GM18502 (cell line): ENCODE results near the gene EPHA10.
A peak's percentile ranks its signal among the peaks of the same experiment; 100 is the strongest.
"Not testable (repeated sequence)": the region's sequence is repeated elsewhere in the genome, so short reads cannot be mapped to it uniquely, and the experiment has no call there.

Experiments used
- ATAC-seq: cut with Tn5 transposase; IDR thresholded peaks from one replicate; pipeline ENCODE4 v1.9.1; 2021; ENCODE audit warnings: mild to moderate bottlenecking; ENCODE audit not compliant: unreplicated experiment, poor library complexity

Gene EPHA10

DNA sequence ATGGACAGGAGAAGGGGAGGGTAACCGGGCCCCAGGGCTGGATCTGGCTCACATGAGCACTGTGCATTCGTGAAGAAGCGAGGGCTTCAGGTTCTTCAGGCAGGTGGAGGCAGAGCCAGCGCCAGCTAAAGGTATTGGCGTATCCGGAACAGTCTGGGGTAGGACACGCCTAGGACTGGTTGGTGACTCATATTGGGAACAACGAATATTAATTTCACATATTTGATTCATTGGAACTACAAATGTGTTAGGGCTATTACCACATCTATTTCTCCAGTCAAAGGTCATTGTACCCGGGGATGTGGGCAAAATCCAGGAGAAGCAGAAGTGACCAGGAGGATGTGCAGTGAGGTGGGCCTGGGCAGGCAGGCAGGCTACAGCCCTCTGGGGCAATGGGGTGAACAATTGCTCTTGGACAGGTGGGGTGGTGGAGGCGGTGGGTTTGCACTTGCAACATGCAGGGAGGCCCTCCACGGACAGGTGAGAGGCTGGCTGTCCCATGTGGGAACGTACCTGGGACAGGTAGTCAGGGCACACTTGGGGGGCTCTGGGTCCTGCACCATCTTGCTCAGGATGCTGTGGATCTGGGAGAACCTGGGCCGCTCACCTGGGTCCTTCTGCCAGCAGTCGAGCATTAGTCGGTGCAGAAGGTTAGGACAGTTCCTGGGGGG lies 45.9 kb downstream of the EPHA10 start:
- no peak for ATAC-seq

DNA sequence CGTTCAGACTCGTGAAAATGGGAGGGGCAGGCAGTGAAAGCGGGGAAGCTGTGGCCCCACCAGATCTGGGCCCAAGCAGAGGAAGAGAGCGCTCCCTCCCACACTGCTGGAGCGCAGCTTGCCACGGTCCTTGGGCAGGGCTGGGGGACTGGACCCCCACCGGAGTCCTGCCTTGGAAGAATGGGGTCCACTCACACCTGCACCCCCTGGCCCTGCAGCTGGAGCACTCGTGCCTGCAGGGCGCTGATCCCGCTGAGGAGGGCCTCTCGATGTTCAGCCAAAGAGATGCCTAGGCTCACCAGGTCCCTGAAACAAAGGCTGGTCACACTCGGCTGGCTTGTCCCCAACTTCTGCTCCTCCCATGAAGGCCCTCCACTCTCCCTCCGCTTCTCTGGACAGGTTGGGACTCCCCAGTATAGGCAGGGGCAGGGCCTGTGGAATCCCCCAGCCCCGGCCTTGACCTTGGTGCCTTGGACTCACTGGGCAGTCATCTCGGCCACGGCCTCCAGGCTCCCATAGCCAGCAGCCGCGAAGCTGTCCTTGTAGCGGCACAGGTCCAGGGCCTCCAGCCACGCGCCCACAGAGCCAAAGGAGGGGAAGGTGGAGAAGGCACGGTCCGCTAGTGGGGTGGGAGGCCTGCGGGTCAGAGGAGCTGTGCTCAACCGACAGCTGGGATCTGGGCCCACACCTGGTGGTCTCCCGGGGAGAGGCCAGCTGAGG lies 46.6 kb downstream of the EPHA10 start:
- no peak for ATAC-seq

DNA sequence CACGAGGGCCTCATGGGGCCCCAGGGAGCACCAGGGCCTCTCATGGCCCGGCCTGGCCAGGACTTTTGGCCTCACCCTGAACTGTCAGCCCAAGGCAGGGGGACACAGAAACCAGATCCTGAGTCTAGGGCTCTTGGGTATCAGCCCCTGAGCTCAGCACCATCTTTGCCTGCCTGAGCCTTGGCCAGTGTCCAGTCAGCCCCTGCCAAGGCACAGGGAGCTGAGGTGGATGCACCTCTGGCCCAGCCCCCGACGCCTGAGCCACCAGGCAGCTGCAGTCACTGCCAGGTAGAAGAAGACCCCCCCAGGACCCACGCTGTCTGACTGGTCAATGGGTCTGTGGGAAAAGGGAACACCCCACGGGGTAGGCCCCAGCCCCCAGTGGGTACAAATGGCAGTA lies 47.3 kb downstream of the EPHA10 start:
- no peak for ATAC-seq

DNA sequence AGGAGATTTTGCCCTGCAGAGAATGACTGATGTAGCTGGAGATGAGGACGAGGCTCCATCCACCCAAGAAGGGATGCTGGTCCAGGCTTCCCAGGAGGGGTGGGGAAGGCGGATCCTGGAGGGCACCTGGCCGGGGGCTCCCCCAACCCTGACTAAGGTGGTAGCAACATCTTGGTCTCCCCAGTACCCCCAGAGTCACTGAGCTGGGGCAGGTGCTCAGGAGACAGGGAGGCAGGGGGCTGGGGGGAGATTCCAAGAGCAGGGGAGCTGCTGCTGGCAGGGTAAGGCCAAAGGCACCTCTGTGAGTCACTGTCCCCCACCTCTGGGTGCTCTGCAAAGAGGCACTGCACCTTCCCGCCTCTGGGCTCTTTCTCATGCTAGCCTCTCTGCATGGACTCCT lies 48.6 kb downstream of the EPHA10 start:
- ATAC-seq: no peak

DNA sequence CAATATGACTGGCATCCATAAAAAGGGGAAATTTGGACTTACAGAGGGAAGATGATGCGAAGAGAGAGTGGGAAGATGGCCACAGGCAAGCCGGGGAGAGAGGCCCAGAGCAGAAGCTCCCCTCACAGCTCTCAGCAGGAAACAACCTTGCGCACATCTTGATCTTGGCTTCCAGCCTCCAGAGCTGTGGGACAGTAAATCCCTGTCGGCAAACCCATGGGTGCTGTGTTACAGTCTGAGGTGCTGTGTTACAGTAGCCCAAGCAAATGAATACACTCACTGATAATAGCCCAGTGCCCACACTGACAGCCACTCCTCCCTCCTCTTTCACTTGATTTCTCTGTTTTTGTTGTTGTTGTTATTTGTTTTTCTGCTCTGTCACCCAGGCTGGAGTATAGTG lies 50.2 kb downstream of the EPHA10 start:
- no peak for ATAC-seq

DNA sequence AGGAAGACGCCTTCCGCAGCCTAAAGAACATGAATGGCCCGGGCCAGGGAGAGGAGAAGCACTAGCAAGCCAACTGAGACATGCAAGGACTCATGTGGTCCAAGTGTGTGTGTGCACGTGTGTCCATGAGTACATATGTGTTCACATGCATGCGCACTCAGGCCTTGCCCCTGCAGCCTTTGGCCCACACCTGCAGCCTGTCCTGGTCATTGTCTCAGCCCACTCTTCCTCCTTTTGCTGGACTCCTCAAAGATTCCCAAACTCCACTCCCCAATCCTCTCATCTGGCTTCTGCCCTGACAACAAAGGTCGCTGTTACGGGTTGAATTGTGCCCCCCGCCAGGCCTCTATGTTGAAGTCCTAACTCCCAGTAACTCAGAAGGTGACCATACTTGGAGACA lies 50.7 kb downstream of the EPHA10 start:
- no peak for ATAC-seq

DNA sequence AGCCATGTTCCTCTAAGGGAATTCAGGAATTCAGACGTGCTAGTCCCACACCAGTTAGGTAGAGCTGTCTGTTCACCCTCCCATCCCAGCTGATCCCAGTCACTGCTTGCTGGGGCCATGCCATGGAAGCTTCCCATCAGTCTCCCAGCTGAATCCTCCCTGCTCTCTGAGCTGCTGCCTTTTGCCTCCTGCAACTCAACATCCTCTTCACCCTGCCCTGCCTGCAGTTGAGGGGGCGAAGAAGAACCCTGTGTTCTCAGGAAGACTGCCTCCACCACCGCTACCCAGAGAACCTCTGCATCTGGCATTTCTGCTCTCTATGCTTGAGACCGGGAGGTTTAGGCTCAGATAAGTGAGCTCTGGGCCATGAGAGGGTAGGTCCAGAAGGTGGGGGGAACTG lies 56.4 kb downstream of the EPHA10 start:
- no peak for ATAC-seq

DNA sequence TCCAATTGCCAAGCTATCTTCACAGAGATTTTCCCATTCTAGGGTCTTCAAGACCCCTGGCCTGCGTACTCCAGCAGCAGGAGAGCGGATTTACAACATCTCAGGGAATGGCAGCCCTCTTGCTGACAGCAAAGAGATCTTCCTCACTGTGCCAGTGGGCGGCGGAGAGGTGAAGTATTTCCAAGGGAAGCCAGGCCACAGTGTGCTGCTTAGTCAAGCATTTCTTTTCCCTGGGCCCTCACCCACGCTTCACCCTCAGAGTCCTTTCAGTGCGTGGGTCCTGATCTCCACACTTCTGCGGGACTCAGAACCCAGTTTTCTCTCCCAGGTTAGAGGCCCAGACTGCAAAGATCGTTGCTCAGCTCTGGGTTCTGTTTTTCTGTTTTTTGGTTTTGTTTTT lies 59.5 kb downstream of the EPHA10 start:
- ATAC-seq: no peak

DNA sequence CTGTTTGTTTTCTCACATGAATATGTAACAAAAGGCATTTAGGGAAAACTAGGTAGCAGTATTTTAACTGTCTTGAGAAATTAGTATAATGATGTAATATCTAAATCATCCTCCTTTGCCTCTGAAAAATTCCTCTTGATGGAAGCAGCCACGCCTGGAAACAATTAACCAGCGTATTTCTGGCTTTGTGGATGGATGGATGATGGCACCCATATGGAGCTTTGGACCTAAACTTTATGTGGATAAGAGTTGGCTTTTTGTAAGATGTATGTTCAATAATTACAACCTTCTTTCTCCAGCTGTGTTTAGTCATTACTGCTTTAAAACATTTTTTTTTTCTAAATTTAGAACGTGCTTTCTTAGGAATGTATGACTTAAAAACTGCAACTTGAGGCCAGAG lies 60.0 kb downstream of the EPHA10 start:
- no peak for ATAC-seq

DNA sequence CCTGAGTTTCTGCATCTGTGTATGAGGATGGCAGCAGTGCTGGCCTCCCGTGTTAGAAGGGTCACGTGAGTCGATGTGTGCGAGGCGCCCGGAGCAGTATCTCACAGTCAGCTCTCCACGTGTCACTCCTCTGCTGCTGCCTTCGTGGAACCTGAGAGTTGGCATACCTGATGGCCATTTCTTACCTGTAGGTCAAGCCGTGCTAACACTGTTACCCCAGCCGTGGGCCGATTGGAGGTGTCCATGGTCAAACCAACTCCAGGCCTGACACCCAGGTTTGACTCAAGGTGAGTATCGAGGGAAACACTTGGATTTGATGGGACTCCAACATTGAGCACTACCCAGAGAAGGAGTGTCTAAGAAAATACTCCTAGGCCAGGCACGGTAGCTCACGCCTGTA lies 61.9 kb downstream of the EPHA10 start:
- no peak for ATAC-seq

DNA sequence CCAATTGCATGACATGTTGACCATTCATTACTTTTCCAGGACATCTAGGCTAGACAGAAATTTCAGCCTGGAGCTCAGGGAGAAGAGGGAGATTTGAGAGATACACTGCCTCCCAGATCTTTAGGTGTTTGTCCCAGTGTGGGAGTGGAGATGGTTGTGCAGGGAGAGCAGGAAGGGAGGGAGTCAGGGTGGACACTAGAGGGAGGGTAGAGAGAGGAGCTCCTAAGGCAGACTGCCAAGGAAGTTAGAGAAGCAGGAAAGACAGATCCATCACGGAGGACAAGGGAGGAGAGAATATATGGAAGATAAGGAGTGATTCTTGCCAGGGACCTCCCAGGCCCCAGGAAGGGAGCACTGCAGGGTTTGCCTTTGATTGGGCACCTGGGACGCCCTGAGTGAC lies 63.9 kb downstream of the EPHA10 start:
- no peak for ATAC-seq

DNA sequence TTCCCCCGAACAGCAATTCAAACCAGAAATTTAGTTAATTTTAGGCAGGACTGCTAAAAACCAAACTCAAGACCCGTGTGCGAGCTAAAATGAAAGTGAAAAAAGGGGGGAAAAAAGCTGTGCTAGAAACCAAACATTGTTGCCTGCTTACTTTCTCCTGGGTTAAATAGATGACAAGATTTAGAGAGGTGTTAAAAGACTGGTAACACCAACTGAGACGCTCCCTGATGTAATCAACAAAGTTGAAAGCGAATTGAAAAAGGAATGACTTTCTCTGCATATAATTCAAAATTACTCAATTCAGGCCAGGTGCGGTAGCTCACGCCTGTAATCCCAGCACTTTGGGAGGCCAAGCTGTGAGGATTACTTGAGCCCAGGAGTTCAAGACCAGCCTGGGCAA lies 65.8 kb downstream of the EPHA10 start:
- ATAC-seq: no peak

DNA sequence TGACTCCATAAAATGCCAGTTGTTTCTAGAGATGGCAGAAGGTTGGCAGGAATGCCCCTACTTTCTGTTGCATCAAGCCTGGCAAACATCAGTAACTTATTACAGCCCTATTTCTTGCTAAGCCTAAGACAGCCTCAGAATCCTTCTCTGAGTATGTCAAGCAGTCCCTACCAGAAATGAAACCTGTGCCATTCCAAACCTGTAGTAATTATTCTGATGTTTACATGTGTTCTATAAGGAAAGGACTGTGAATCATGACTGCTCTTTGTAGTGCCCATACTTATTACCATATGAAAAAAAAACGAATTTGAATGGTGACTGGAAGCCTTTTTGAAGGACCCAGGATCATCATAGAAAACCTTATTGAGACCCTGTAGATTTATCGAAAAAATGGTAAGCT lies 67.2 kb downstream of the EPHA10 start:
- no peak for ATAC-seq

DNA sequence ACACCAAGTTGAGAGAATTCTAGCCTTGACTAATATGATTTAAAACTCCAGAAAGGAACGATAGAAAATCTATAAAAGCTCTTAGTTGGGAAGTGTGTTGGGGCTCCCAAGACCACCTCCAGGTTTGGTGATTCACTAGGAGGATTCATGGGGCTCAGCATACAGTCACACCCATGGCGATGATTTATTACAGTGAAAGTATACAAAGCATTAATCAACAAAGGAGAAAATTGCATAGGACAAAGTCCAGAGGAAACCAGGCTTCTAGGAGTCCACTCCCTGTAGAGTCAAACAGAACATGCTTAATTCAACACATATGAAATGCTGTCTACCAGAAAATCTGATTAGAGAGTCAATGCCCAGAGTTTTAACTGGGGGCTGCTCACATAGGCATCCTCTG lies 67.8 kb downstream of the EPHA10 start:
- ATAC-seq: no peak

DNA sequence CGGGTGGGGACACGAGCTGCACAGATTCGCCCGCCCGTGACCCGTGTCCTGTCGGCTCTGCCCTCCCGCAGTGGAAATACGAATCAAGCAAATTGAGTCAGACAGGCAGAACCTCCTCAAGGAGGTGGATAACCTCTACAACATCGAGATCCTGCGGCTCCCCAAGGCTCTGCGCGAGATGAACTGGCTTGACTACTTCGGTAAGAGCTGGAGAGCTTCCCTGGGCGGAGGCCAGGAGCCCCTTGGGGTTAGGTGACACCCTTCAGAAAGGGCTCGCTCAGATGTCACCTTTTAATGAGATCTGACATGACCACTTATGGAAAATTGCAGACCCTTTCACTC lies 72.1 kb downstream of the EPHA10 start:
- ATAC-seq: no peak

DNA sequence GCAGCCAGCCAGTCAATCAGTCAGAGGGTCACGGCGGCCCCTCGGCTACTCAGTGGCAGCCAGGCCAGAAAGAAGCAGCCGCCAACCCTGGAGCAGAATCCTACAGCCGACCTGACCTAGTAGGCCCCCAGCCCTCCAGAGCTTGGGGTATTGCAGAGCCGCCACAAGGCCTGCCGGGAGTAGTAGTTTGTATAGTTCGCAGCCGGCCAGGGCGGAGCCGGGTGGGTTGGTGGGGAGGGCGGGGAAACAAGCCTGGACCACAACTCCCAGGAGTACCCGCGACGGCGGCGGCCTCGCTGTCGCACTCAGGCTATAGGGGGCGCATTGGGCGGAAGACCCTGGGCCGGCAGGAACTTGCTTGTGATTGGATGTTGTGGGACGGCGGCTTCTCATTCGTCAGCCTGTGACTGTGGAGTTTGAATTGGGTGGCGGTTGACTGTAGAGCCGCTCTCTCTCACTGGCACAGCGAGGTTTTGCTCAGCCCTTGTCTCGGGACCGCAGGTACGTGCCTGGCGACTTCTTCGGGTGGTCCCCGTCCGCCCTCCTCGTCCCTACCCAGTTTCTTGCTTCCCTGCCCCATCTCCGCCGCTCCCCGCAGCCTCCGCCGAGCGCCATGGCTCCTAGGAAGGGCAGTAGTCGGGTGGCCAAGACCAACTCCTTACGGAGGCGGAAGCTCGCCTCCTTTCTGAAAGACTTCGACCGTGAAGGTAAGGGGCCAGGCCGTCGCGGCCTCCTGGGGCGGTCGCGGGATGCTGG lies 72.7 kb downstream of the EPHA10 start, which contains the start of gene CDCA8:
TSS of gene CDCA8 (plus strand) at position 439 of the 756 bp plus-strand sequence. CDS start at position 614, 175 bp downstream.
- peak; percentile 80 for ATAC-seq

DNA sequence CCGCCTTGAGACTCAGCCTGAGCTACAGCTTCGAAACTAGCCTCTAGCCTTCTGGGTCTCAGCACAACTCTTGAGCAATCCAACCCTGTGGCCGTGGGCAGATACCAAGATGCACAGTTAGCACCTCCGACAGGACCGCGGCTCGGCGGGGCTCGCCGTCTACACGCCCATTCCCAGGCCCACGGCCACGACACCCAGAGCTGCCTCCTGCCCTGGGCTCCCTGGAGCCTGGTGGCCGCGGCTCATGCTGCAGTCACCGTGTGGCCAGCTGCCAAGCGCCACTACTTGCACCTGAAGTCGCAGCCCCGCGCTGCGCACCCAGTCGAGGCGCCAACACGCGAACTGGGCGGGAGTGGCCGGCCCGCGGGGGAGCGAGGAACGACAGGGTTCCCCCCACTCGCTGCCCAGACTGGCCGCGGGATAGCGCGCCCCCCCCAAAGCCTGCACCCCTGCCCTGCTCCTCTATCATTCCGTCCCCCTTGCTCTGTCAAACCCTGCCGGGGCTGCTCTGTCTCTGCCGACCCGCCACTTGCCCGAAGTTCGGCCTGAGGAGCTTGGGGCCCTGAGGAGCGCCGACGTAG lies 73.3 kb downstream of the EPHA10 start:
- ATAC-seq: no peak

DNA sequence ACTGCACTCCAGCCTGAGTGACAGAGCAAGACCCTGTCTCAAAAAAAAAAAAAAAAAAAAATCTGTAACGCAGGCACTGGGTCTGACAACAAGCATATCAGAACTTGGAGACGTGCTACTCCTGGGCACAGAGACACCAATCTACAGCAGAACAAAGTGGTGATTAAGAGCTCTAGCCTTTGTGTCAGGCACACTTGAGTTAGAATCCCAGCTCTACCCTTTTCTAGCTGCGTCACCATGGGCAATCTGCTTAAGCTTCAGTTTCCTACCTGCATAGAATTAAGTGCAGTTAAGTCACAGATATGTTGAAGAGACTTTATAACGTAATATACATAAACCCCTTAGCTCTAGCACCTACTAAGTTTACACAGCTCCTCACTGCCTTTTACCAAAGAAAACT lies 76.0 kb downstream of the EPHA10 start:
- no peak for ATAC-seq

DNA sequence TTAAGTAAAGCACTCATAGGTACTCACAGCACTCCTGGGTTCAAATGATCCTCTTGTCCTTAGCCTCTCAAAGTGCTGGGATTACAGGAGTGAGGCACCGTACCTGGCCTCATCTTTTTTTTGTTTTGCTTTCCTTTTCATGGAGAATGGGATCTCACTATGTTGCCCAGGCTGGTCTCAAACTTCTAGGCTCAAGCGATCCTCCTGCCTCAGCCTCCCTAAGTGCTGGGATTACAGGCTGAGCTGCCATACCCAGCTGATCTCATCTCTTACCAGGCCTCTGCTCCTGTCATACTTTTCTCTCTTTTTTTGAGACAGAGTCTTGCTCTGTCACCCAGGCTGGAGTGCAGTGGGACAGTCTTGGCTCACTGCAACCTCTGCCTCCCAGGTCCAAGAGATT lies 77.2 kb downstream of the EPHA10 start:
- ATAC-seq: not testable (repeated sequence)

DNA sequence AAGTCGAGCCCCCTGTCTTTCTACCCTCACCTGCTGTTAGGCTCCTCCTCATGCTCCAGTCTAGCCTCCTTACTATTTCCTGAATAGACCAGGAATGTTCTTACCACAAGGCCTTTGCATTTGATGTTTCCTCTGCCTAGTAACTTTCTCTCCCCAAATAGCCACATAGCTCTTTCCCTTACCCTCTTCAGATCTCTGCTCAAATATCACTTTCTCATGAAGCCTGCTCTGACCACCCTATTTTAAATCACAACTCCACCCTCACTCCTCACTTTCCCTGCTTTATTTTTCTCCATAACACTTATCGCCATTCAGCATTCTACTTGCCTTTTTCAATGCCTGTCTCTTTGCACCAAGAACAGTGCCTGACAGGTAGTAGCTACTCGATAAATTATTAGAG lies 79.2 kb downstream of the EPHA10 start:
- ATAC-seq: no peak

DNA sequence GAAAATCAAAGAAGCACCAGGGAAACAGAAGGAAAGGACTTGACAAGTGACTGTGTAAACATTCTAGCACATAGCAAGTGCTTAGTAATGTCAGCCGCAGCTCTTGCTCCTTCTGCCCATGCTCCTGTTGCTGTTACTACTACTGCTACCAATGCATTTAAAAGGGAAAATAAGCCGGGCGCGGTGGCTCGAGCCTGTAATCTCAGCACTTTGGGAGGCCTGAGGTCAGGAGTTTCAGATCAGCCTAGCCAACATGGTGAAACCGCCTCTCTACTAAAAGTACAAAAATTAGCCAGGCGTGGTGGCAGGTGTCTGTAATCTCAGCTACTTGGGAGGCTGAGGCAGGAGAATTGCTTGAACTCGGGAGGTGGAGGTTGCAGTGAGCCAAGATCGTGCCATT lies 80.7 kb downstream of the EPHA10 start:
- ATAC-seq: not testable (repeated sequence)
